GM13976 (cell line): ENCODE data around the gene ARHGAP32.

ENCODE experiments used
- DNase-seq: peaks from one replicate; pipeline ENCODE4 v3.0.0; 2012; ENCODE audit warnings: low spot score
- in situ Hi-C: fragments of 300-500 bp; cut with MboI; formaldehyde crosslinking; loops from one replicate; pipeline ENCODE4 v1.12.0; 2022; ENCODE audit warnings: low sequenced_read_pairs, mixed read lengths, inconsistent platforms; ENCODE audit not compliant: unreplicated experiment
- TF ChIP-seq, protein P1 (sequence below): IDR thresholded peaks from 2 replicates; pipeline ENCODE4 v1.5.1; 2012; ENCODE audit warnings: borderline replicate concordance, mild to moderate bottlenecking; ENCODE audit not compliant: insufficient read depth; ENCODE audit errors: extremely low read depth, missing control alignments, control extremely low read depth

Gene ARHGAP32

DNA sequence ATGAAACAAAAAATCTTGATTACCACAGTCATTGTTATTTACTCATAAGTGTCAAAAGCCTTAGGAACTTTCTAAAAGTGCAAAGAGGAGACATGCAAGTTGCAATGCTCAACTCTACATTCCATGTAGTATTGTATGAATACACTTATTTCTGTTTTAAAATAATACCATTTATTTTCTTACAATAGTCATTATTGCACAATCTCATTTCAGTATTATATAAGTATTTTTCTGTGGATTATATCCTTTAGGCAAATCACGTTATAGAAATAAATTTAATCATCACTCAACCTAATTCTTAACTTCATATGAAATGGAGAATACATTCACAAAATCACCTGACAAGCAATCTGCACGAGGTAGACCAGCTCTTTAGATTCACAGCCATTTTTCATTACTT, 98.8 kb downstream of the ARHGAP32 start:
- TF ChIP-seq, protein P1, sequence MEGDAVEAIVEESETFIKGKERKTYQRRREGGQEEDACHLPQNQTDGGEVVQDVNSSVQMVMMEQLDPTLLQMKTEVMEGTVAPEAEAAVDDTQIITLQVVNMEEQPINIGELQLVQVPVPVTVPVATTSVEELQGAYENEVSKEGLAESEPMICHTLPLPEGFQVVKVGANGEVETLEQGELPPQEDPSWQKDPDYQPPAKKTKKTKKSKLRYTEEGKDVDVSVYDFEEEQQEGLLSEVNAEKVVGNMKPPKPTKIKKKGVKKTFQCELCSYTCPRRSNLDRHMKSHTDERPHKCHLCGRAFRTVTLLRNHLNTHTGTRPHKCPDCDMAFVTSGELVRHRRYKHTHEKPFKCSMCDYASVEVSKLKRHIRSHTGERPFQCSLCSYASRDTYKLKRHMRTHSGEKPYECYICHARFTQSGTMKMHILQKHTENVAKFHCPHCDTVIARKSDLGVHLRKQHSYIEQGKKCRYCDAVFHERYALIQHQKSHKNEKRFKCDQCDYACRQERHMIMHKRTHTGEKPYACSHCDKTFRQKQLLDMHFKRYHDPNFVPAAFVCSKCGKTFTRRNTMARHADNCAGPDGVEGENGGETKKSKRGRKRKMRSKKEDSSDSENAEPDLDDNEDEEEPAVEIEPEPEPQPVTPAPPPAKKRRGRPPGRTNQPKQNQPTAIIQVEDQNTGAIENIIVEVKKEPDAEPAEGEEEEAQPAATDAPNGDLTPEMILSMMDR: no peak
- in situ Hi-C loops: no loop called here
- DNase-seq: no peak

DNA sequence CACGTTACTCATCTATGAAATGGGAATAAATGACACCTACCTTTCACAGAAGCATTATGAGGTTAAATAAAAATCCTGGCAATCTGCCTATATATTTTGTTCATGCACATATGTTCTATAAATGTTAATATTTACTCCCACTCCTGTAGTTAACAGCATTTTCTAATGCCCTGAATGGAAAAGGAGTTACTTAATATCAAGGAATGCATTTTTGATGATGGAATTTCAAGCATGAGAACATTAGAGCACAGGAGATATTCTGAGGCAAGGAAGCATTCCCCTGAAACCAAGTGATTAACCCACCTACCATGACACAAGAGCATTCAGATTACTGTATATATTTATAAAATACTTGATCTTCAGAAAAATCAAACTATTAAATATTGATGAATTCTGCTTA, 102.1 kb downstream of the ARHGAP32 start:
- in situ Hi-C loops: no loop called here
- TF ChIP-seq, protein P1: no peak
- DNase-seq: no peak

DNA sequence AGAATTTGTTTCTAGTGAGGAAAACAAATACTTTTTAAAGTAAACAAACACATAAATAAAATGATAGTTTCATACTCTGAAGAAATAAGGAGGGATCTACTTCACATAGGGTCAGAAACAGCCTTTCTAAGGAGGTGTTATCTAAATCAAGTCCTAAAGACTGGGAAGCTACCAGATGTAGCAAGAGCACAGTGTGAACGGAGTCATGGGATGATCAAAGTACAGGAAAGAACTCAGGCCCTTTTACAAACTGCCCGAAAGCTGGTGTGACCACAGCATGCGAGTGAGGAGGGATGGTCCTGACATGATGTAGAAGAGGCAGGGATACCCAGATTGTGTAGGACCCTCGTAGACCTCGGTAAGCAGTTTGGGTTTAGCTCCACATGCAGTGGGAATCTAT, 102.8 kb downstream of the ARHGAP32 start:
- TF ChIP-seq, protein P1: no peak
- in situ Hi-C loops: no loop called here
- DNase-seq: no peak

DNA sequence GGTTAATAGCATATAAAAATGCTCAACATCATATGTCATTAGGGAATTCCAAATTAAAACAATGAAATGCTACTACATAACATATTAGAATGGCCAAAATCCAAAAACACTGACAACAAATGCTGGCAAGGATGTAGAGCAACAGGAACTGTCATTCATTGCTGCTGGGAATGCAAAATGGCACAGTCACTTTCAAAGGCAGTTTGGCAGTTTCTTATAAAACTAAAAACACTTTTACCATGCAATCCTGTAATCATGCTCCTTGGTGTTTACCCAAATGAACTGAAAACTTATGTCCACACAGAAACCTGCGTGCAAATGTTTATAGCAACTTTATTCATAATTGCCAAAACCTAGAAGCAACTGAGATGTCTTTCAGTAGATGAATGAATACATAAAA, 105.1 kb downstream of the ARHGAP32 start:
- TF ChIP-seq, protein P1: no peak
- DNase-seq: no peak
- in situ Hi-C loops: no loop called here

DNA sequence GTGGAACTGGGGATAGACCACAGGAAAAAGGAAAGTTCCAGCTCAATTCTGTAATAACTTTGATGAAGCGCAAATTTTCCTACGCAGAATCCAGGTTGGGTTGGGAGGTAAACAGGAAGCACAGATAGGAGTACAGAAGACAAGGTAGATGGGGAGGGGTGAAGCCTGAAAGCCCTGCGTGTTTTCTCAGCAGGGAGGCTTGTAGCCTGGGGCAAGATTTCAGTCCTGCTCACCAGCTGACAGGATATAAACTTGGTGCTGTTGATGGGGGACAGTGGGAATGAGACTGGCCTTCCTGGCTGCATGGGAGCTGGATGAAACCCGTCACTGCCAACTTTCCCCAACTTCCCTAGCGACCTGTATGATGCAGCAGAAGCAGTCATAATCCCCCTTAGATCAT, 114.9 kb downstream of the ARHGAP32 start:
- in situ Hi-C loops: no loop called here
- no peak for DNase-seq
- TF ChIP-seq, protein P1: no peak

DNA sequence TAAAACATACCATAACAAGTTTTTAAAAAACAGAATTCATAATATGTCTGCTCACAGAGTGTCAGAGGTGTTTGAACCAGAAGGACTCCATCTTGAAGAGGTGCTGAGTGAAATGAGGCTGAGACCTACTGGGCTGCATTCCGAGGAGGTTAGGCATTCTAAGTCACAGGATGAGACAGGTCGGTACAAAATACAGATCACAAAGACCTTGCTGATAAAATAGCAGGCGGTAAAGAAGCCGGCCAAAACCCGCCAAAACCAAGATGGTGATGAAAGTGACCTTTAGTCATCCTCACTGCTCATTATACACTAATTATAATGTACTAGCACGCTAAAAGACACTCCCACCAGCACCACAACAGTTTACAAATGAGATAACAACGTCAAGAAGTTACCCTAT, 116.4 kb downstream of the ARHGAP32 start:
- in situ Hi-C loops: no loop called here
- TF ChIP-seq, protein P1: no peak
- no peak for DNase-seq

DNA sequence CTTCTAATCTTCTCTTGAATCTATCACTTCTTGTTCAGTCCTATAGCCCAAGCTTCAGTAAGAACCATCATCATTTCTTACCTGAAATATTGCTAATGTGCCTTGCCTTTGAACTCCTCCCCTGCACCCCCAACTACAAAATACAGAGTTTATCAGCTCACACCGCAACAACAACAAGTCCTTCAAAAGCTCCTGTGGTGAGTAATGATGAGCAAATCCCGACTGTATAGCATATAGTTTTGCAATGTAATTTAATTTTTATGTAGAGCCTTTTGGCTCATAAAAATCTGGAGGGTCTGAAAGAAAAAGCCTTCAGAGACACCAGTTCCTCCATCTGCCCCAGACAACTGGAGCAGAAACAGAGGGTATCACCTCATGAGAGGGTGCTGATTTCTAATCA, 124.7 kb downstream of the ARHGAP32 start:
- in situ Hi-C loops: no loop called here
- no peak for DNase-seq
- TF ChIP-seq, protein P1: no peak
